Nephron progenitor cell (in vitro differentiated cells): ENCODE results near the gene ZNF266.

ENCODE experiments used
- DNase-seq: peaks from one replicate; pipeline ENCODE4 v3.0.0; 2021
- H3K27ac Mint-ChIP-seq: 2 replicates; pipeline ENCODE4 v1.8.0; 2021; ENCODE audit warnings: mild to moderate bottlenecking, moderate library complexity, mixed read lengths
- H3K27me3 Mint-ChIP-seq: 2 replicates; pipeline ENCODE4 v1.8.0; 2021; ENCODE audit warnings: mild to moderate bottlenecking, low read depth, mixed read lengths; ENCODE audit not compliant: poor library complexity
- H3K36me3 Mint-ChIP-seq: 2 replicates; pipeline ENCODE4 v1.8.0; 2021; ENCODE audit warnings: low read depth, mixed read lengths
- H3K4me1 Mint-ChIP-seq: 2 replicates; pipeline ENCODE4 v1.8.0; 2021; ENCODE audit warnings: mixed read lengths
- H3K4me3 Mint-ChIP-seq: 2 replicates; pipeline ENCODE4 v1.8.0; 2021; ENCODE audit warnings: mild to moderate bottlenecking, moderate library complexity, mixed read lengths
- H3K9me3 Mint-ChIP-seq: 2 replicates; pipeline ENCODE4 v1.8.0; 2021; ENCODE audit warnings: mild to moderate bottlenecking, moderate library complexity, mixed read lengths
- TF ChIP-seq, protein P1 (sequence below): fragments of 200-600 bp; sonication (generic); IDR thresholded peaks from 2 replicates; pipeline ENCODE4 v1.5.0; 2021; ENCODE audit warnings: antibody characterized with exemption

ZNF266 gene

GRCh38 chr19:9370738-9371619, 64.4 kb downstream of the ZNF266 start:
- Mint-ChIP-seq H3K9me3 (peaks cover 95% of the 10 kb centered on the region), H3K36me3 (peaks cover 100% of the 10 kb centered on the region), H3K27ac (no peak overlapping the region)

GRCh38 chr19:9362905-9363304, 72.5 kb downstream of the ZNF266 start, which contains the start of gene ZNF177:
TSS of gene ZNF177 (plus strand) at chr19:9363013. CDS start at chr19:9378312, 15,299 bp downstream.
- H3K27me3 Mint-ChIP-seq: peaks cover 9% of the 10 kb centered on the region
- DNase-seq: no peak
- no peaks in the 10 kb centered on the region for H3K4me1 Mint-ChIP-seq
- H3K27ac Mint-ChIP-seq: no peak within 1 kb of the TSS
- TF ChIP-seq, protein P1, sequence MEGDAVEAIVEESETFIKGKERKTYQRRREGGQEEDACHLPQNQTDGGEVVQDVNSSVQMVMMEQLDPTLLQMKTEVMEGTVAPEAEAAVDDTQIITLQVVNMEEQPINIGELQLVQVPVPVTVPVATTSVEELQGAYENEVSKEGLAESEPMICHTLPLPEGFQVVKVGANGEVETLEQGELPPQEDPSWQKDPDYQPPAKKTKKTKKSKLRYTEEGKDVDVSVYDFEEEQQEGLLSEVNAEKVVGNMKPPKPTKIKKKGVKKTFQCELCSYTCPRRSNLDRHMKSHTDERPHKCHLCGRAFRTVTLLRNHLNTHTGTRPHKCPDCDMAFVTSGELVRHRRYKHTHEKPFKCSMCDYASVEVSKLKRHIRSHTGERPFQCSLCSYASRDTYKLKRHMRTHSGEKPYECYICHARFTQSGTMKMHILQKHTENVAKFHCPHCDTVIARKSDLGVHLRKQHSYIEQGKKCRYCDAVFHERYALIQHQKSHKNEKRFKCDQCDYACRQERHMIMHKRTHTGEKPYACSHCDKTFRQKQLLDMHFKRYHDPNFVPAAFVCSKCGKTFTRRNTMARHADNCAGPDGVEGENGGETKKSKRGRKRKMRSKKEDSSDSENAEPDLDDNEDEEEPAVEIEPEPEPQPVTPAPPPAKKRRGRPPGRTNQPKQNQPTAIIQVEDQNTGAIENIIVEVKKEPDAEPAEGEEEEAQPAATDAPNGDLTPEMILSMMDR: no peak
- H3K36me3 Mint-ChIP-seq: peaks cover 97% of the 10 kb centered on the region
- H3K4me3 Mint-ChIP-seq: no peak within 1 kb of the TSS
- peaks cover 98% of the 10 kb centered on the region for H3K9me3 Mint-ChIP-seq

More at GRCh38 chr19:9370738-9371619, 64.4 kb downstream of the ZNF266 start:
- TF ChIP-seq, protein P1: no peak
- H3K4me3 Mint-ChIP-seq: no peak overlapping the region
- H3K4me1 Mint-ChIP-seq: no peaks in the 10 kb centered on the region
- DNase-seq: no peak
- H3K27me3 Mint-ChIP-seq: no peaks in the 10 kb centered on the region
